Fibroblast of skin of right biceps (primary cell): ENCODE results near the gene KIF2C.
A peak's percentile ranks its signal among the peaks of the same experiment; 100 is the strongest.
"Not testable (repeated sequence)": the region's sequence is repeated elsewhere in the genome, so short reads cannot be mapped to it uniquely, and the experiment has no call there.

Experiments used
- DNase-seq: peaks from one replicate; pipeline ENCODE4 v3.0.0-alpha.2; 2013

KIF2C gene

DNA sequence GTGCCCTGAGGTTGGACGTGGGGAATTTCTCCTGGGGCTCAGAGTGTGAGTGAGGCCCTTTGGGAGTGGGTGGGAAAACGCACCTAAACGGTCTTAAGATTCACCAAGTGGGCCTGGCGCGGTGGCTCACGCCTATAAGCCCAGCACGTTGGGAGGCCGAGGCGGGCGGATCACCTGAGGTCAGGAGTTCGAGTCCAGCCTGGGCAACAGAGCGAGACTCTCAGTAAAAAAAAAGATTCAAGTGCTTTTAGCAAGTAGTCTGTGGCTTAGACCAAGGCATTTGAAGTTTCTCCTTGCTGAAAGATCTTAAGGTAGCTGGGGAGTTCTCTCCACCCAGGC is 37.1 kb downstream of the KIF2C start:
- DNase-seq, result no peak

DNA sequence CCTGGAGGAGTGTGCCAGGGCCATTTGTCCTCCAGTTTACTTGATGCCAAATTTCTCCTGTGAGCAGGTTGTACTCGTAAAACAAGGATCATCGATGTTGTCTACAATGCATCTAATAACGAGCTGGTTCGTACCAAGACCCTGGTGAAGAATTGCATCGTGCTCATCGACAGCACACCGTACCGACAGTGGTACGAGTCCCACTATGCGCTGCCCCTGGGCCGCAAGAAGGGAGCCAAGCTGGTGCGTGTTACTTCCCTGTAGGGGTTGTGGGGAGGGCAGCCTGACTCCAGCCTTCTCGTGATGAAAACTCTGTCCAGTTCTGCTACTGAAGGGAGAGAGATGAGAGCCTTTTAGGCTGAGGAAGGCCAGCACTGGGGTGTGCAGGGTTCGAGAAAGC is 37.9 kb downstream of the KIF2C start:
- no peak for DNase-seq

DNA sequence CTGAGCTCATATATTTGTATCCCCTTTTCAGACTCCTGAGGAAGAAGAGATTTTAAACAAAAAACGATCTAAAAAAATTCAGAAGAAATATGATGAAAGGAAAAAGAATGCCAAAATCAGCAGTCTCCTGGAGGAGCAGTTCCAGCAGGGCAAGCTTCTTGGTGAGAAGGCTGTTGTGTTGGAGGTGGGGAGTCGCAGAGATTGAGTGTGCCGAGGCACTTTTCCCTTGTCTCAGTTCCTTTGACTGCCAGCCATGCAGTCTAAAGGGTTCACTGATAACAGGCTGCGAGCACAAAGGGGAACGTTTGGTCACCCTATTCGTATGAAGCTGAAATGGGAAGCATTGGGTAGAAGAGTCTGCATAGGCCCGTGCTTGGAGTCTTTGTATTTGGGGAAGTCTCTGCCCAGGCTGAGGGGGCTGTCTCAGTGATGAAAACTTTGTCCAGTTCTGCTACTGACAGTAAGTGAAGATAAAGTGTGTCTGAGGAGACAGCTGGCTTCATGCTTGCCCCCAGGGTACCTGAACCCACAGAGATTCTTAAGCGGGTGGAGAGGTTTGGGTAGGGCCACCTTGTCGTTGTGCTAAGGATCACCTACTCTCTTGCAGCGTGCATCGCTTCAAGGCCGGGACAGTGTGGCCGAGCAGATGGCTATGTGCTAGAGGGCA is 38.5 kb downstream of the KIF2C start:
- no peak for DNase-seq

DNA sequence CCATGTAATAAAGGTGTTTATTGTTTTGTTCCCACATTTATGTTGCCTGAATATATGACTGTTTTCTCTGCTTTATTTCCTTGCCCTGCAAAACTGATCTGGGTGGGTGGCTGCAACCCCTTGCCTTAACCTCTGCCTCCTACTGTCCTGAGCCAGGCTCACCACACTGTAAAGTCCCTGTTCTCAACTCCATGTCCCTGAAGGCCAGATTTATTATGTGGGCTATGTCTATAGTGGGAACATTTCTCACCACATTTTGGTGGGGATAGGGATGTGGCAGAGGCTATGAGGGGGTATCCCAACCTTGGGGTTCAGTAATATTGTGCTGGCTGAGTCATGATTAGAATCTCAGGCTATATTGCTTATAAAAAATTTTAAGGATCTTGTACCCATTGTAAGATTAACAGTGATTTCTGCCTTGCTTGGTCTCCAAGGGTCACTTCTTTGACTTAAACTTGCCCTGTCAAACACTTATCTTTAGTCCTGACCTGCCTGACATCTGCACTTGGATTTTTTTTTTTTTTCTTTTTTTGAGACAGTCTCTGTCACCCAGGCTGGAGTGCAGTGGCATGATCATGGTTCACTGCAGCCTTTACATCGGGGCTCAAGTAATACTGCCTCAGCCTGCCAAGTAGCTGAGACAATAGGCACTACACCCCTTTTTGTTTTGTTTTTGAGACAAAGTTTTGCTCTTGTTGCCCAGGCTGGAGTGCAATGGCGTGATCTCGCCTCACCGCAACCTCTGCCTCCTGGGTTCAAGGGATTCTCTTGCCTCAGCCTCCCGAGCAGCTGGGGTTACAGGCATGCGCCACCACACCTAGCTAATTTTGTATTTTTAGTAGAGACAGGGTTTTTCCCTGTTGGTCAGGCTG is 39.3 kb downstream of the KIF2C start:
- DNase-seq, result no peak

DNA sequence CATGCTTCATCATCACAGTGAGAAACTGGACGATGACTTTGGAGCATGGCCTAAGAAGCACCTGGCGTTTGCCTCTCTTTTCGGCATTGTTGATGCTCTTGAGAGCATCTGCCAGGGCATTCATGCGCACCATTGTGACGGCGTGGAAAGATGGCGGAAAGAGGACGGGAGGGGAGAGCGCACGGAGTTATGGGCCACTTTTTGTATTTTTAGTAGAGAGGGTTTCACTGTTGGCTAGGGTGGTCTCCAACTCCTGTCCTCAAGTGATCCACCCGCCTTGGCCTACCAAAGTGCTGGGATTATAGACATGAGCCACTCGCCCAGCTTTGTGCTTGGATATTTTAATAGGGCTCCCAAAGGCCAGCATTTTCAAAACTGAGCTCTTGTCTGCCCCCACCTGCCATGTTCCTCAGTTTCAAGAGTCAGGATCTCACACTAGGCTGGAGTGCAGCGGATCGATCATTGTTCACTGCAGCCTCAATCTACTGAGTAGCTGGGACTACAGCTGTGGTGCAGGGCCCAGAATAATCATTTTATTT is 41.0 kb downstream of the KIF2C start:
- DNase-seq, result no peak

DNA sequence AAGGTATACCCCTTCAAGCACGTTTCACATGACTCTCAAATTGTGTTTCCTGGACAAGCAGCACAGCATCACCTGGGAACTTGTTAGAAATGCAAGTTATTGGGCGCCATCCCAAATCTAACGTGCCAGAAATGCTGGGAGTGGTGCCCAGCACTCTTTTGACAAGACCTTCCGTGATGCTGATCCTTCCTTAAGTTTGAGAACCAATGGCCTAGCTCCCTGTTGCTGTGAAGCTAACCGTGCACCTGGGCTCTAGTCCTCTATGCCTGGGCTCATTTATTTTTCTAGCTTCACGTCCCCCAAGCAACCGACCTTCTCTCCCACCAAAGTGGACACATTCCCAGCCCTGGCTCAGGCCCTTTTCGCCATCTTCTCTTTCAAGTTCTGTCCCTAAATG is 44.1 kb downstream of the KIF2C start:
- DNase-seq, result no peak

DNA sequence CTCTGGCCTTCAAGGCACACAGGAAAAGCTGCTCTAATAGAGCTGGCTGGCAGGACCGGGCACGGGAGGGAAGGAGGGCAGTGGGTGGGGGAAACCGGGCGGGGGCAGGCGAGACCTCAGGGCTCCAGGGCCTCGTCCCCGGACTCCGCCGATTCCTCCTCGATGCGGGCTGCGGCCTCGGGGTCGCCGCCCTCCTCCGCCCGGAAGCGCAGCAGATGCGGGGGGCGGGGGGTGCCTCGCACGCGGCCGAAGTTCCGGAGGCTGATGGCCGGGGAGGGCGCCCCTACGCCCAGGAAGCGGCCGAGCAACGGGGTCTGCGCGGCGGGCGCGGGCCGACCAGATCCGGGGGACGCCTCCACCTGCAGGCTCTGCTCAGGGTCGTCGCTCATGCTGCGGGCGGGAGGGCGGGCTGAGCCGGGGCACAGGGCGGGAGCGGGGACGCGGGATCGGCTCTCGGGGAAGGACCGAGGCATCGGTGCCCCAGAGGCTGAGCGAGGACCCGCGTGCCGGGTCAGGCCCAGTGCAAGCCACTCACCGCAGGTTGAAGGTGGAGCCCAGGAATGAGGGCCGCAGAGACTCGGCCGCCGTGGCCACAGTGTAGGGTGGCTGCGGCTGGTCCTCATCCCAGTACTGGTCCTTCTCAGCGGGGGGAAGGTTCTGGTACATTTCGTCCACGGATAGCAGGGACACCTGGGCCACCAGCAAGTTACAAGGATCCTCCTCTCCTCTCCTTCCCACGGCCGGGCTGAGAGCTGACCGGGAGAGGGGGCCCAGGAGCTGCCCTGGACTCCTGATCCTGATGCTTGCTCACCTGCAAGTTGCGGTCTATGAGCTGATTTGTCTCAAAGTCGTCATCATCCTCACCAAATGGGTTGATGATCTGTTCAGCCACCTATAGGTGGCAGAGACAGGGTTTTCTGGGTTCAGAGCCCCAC is 44.7 kb downstream of the KIF2C start:
- no peak for DNase-seq

DNA sequence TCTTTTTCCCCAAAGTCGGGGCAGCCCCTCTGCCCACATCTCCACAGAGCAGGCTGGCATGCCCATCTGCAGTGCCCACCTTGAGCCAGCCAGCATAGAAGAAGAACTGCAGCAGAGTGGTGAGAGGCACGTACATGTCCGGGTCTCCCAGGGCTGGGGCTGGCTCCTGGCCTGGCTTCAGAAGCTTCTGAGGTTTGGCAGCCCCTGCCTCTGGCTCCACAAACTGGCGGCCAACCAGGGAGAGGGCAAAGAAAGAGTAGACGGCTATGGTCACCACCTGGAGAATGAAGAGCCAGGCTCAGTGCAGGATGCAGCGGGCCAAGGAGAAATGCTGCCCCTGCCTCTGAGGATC is 45.4 kb downstream of the KIF2C start:
- DNase-seq, result no peak

DNA sequence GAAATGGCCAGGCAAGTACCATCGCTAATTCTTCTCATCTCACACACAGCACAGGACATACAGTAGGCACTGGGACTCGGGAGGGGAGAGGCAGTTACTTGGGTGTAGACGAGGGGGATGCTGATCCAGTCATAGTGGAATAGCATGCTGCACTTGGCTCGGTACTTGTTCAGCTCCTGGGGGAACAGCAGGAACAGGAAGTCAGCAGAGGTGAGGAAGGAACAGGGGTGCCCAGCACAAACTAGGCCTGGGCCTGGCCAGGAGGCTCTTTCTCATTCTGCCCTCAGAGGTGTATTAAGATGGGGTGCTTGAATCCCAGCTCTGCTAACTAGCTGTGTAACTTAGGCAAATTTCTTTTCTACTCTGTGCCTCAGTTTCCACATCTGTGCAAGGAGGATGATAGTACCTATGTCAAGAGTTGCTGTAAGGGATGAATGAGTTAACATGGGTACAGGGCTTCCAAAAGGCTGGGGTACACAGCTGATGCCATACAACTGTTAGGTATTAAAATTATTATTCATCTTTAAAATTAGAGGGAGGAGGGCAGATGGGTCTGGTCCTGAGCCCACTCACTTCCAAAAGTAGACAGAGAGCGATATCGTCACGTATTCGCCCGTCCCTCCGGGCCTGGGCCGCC is 46.0 kb downstream of the KIF2C start:
- no peak for DNase-seq

DNA sequence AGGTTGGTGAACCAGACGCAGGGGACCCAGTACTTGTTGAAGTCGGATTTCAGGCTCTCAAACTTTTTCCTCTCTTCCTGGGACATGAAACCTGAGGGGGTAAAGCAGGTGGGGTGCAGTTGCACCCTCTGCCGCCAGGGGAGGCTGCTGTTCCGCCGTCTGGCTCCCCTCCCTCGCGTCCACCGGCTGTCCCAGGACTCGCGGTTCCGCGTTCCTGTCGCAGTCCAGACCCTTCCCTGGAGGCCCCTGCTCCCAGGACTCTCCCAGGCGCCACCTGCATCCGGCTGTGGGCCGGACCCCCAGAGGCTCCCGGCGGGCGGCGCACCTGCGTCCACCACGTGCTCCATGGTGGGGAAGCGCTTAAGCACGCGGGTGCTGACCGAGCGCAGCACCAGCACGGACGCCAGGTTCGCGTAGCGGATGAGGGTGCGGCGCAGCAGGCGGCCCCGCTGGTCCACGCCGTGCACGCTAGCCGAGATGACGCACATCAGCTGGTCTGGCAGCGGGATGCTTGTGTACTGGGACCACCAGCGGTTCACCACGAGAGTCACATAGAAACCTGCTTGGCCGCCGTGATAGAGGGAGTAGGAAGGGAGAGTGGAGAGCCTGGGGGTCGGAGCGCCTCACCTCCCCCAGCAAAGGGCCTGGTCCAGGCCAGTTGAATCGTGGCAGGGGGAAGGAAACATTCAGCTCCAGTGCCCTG is 46.7 kb downstream of the KIF2C start:
- peak; percentile 52 for DNase-seq

DNA sequence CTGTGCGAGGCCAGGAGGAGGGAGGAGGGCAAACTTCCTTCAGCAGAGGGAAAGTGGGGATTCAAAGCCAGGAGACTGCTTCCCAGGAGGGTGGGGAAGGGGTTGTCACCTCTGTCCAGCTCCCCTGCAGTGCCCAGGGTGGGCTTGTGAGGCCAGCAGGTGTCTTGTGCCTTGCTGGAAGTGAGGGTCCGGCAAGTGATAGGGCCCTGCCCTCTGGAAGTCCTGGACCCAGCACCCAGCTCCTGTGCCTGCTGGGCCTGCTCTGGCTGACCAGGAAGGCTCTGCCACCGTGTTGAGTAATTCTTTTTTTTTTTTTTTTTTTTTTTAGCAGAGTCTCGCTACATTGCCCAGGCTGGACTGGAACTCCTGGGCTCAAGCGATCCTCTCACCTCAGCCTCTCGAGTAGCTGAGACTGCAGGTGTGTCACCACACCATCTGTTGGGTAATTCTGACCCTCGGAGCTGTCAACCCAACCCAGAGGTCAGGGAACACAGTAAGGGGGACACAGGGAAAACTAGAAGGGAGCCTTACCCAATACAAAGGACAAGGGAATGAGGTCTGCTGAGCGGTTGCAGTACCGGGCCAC is 47.3 kb downstream of the KIF2C start:
- no peak for DNase-seq

DNA sequence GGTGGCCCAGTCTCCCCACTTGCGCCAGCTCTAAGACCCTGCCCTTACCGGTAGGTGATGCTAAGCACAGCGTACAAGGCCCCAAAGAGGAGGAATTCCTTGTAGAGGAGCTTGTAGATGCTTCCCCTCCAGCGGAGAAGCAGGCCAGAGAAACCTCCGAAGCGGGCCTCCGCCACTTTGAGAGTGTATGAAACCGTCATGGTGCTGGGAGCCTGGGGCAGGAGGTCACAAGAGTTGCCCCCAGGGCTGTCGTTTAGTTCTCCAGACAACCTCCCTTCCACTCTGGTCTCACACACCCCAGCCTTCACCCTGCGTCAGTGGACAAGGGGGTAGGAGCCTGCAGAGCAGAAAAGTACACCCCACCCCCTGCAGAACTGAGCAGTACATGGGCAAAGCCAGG is 47.9 kb downstream of the KIF2C start:
- DNase-seq, result no peak

DNA sequence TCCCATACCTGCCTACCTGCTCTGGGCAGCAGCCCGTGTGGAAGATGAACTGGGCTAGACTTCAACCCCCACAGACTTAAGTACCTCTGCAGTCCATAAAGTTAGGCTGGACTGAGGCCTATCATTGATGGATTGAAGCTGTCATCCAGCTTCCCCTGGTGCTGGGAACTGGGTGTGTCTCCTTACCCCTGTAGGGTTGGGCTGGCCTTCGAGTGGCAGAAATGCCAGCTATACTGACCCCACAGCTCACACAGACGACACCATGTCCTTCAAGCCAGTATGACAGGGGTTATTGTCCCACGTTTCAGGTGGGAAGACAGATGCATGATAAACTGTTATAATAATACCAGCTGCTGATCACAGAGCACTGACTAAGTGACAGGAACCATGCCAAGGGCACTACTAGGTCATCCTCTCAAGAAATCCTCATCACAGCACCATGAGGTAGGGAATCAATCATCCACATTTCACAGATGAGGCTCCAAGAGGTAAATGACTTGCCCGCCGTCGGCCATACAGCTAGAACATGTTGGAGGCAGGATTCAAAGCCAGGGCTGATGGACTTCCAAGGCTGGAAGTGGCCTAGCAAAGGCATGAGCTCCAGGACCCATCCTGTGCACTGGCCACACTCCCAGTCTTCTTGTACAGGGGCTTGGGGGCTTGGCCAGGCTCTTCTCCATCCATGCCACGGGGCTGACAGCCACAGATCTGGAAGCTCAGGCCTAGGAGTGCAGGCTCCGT is 48.7 kb downstream of the KIF2C start, which contains the start of gene BEST4:
Gene BEST4, minus strand, starts transcription at position 51 of the 741 bp plus-strand sequence. CDS start 465 bp downstream, outside the sequence.
- no peak for DNase-seq

DNA sequence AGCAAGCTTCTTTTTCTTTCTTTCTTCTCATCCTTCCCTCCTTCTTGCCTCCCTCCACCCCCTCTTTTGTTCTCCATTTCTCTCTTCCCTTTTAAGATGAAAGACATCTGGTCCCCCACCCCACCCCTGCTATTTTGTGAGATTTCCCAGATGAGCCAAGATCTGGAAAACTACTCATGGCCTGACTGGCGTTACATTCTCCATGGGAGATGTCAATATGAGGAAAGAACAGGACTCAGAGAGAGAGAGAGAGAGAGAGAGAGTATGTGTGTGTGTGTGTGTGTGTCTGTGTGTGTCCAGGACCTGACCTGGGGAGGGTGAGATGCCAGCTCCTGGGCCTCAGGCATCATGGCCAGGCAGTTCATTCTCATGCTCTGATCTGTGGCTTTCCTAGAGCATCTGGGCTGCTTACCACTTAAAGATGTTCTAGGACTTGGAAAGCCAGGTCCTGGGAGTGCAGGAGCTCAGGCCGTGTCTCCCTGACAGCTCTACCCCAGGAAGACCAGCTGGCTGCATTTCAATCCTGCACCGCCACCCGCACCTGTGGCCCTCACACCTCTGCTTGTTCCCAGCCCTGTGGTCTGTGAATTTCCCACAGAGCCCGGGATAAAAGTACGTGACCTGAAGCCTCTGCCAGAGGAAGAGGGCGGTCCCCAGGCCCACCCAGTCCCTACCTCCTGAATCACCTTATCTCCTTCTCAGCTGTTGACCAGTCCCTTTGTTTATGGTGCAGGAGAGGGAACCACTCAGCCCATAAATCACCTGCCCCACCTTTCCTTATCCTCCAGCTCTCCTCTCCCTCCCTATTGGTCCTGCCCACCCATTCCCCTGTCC is 51.5 kb downstream of the KIF2C start:
- no peak for DNase-seq

DNA sequence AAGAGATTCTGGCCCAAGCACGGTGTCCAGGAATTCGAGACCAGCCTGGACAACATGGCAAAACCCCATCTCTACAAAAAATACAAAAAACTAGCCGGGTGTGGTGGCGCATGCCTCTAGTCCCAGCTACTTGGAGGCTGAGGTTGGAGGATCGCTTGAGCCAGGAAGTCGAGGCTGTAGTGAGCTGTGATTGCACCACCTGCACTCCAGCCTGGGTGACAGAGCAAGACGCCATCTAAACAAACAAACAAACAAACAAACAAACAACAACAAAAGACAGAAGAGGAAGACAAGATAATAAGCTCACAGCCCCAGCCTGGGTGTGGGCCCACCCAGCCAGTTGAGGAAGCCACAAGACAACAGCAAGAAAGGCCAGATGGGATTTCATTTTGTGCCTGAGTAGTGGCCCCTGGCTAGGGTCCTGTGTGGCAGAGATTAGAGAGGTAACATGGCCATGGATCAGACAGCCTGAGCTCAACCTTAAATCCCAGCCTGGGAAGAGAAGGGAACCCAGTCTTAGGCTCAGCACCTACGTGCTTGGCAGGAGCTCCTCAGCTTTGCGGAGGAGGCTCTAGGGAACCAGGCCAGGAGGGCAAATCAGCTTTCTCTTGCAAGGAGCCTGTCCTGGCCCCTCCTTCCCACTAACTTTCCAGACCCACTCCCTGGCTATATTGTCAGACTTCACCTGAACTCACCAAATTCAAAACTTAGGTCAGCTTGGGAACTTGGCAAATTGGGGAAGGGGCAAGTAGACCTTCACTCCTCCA is 53.3 kb downstream of the KIF2C start:
- DNase-seq, result no peak

DNA sequence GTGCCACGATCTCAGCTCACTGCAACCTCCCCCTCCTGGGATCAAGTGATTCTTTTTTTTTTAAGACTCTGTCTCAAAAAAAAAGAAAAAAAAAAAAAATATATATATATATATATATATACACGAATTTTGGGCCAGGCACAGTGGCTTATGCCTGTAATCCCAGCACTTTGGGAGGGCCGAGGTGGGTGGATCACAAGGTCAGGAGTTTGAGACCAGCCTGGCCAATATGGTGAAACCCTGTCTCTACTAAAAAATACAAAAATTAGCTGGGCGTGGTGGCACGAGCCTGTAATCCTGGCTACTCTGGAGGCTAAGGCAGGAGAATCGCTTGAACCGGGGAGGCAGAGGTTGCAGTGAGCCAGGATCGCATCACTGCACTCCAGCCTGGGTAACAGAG is 58.2 kb downstream of the KIF2C start:
- DNase-seq, result not testable (repeated sequence)

DNA sequence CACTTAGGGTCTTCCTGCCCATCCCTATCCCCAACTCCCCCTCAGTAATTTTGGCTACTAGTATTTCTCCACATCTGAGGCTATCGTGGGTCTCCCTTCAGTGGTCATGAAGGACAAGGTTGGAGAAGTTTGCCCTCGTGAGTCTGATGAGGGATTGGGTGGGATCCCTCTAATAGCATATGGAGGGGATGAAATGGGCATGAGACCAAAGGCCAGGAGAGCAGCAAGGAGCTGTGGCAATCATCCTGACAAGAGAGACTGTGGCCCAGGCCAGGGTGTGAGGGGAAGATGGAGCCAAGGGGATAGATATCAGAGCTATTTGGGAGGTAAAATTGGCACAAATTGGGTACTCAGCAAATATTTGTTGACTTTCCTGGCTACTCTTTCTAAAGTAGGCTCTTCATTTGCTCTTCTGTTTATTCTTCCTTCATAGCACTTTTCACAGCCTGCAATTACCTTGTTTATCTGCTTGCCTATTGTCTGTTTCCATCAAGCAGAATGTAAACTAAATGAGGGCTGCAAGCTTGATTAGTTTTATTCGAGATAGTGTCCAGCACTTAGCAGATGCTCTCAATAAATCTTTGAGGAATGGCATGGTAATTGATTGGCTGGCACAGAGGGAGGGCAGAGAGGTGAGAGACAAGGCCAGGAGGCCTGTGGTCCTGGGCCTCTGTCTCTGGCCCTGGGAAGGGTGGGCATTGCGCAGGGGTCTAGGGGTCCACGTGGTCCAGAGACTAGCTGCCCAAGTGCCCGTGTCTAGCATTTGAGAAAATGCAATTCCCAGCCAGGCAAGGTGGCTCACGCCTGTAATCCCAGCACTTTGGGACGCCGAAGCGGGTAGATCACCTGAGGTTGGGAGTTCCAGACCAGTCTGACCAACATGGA is 59.1 kb downstream of the KIF2C start:
- no peak for DNase-seq
